NCI-H526 (cell line): Measurements from ENCODE around the gene PLEK2.
"Not testable (repeated sequence)": the region's sequence is repeated elsewhere in the genome, so short reads cannot be mapped to it uniquely, and the experiment has no call there.

Source experiments
- DNase-seq, 2 experiments: peaks; one replicate each; lab custom pipeline; 2025; lab: John Stamatoyannopoulos, UW

PLEK2 gene

GRCh38 chr14:67358924-67359774 lies 52.8 kb downstream of the PLEK2 start:
- peak in 1 of 2 experiments; percentile 34 for DNase-seq

- no peak for DNase-seq
Observed at GRCh38 chr14:67357969-67358354, 54.0 kb downstream of the PLEK2 start.

- DNase-seq: no peak
Observed at GRCh38 chr14:67357186-67357968, 54.6 kb downstream of the PLEK2 start.

- DNase-seq: no peak
Observed at GRCh38 chr14:67352055-67352454, 59.9 kb downstream of the PLEK2 start.

GRCh38 chr14:67345583-67345982 lies 66.4 kb downstream of the PLEK2 start:
- no peak for DNase-seq

- no peak for DNase-seq
Observed at GRCh38 chr14:67343601-67344230, 68.2 kb downstream of the PLEK2 start.

GRCh38 chr14:67341231-67341630 lies 70.7 kb downstream of the PLEK2 start:
- not testable (repeated sequence) for DNase-seq
